Measurements from ENCODE around the gene GID8. TPM values are rescaled to one million over a fixed set of nuclear protein-coding genes. Genes with fewer than 3 reads are reported as not detected.

GID8 gene
- total and polyA plus RNA-seq, 9 of the 15 experiments (the other 6 are each of a cell fraction or from before 2014, with no cell fraction given), result 7.5 to 31.6 (median 22.2) TPM

GRCh38 chr20:62889411-62889810, 48.5 kb upstream of the GID8 start:
- Histone ChIP-seq H3K36me3 (ENCODE audit: control insufficient read depth, insufficient read depth, low read length) (peaks cover 87% of the 10 kb centered on the region), H3K79me2 (ENCODE audit: control insufficient read depth, insufficient read depth, low read length) (no peaks in the 10 kb centered on the region), H3K4me2 (ENCODE audit: insufficient read depth, low read length) (no peak overlapping the region), H3K27me3 (ENCODE audit: control insufficient read depth in 2 of 2, insufficient read depth in 2 of 2, low read length in 2 of 2) (no peaks in the 10 kb centered on the region), H4K20me1 (replicated peaks; ENCODE audit: control insufficient read depth, insufficient read depth, low read length) (no peaks in the 10 kb centered on the region), H2AFZ (ENCODE audit: low read depth, low read length) (no peak overlapping the region), H3K27ac (ENCODE audit: extremely low read depth, low read depth, low read length) (no peak overlapping the region), H3K9me3 (replicated peaks; ENCODE audit: control insufficient read depth, insufficient read depth, low read depth, low read length) (no peaks in the 10 kb centered on the region), H3K4me3 (no peak overlapping the region), H3K9ac (ENCODE audit: insufficient read depth in 1 of 2, low read depth in 2 of 2, low read length in 2 of 2) (no peak overlapping the region), H3K9me1 (ENCODE audit: control insufficient read depth, insufficient read depth, low read length) (peaks cover 4% of the 10 kb centered on the region), H3K4me1 (replicated peaks in 1 of 2; ENCODE audit: control insufficient read depth in 2 of 2, insufficient read depth in 2 of 2, low read length in 2 of 2) (peaks cover 0 to 14% of the 10 kb centered on the region in 2 experiments; a peak in 2 of 5 replicates)
- in situ Hi-C loops (cut with MboI), result no loop called here
- no peak for ATAC-seq
- intact Hi-C loops (cut with micrococcal nuclease), result no loop called here
- ChIA-PET POLR2A (interaction anchor here (0.7 to 3.1 kb wide), 4 partner anchors 8 to 14 kb away, joined by 3 to 16 read pairs (median 4); no protein-coding TSS in a partner anchor), CTCF (ENCODE audit: low intra/inter-chr PET ratio) (no interaction called here)
- DNase-seq (ENCODE audit: extremely low read depth in 1 of 4, low spot score in 3 of 4), result no peak
- WGBS (ENCODE audit: insufficient coverage, low coverage, missing lambda C conversion rate), result 96% methylated on average over 6 of the region's 8 CpGs
- TF ChIP-seq ZC3H4 (CRISPR knock-in tag; IDR thresholded peaks at IDR 0.05; ENCODE audit: borderline replicate concordance) (no peak), HINFP (tag; conservative IDR thresholded peaks at IDR 0.05; ENCODE audit: low read depth) (no peak), PRDM10 (IDR thresholded peaks at IDR 0.05; ENCODE audit: partially characterized antibody) (no peak), E2F6 (IDR thresholded peaks at IDR 0.05; ENCODE audit: borderline replicate concordance in 1 of 2, extremely low read depth in 1 of 2, insufficient read depth in 1 of 2, insufficient read length in 1 of 2, low read depth in 1 of 2, low read length in 1 of 2, poor library complexity in 1 of 2, severe bottlenecking in 1 of 2) (no peak), CGGBP1 (CRISPR knock-in tag; IDR thresholded peaks at IDR 0.05) (no peak), NUFIP1 (IDR thresholded peaks at IDR 0.05; ENCODE audit: partially characterized antibody) (no peak), NFRKB (IDR thresholded peaks at IDR 0.05; ENCODE audit: low read depth) (no peak), ZFP91 (CRISPR knock-in tag; IDR thresholded peaks at IDR 0.05) (no peak)
- no peak for FAIRE-seq
- BruUV-seq (replicated peaks), result no TSS peak
